Ovary (tissue), 9 donors: Measurements from ENCODE around the gene EEF1E1. TPM values are rescaled to one million over a fixed set of nuclear protein-coding genes. Genes with fewer than 3 reads are reported as not detected.

Experiments used
- DNase-seq, 5 donors: peaks; one replicate each; pipeline ENCODE4 v3.0.0-alpha.2; 2019 to 2020
- H3K27ac ChIP-seq, 2 donors: fragments of 200-600 bp; one replicate each; pipeline versions ENCODE4 v1.5.1 to v1.8.0; 2019 to 2022
- H3K27me3 ChIP-seq: fragments of 200-600 bp; one replicate; pipeline ENCODE4 v1.8.0; 2022
- H3K36me3 ChIP-seq: fragments of 200-600 bp; sonication (generic); one replicate; pipeline ENCODE4 v1.5.1; 2019
- H3K4me1 ChIP-seq: one replicate; pipeline ENCODE4 v1.8.1; 2013; ENCODE audit warnings: mild to moderate bottlenecking, moderate library complexity; ENCODE audit not compliant: insufficient read depth
- H3K4me3 ChIP-seq: fragments of 200-600 bp; sonication (generic); one replicate; pipeline ENCODE4 v1.5.1; 2017
- H3K9me3 ChIP-seq, 2 donors: fragments of 200-600 bp in 1 of 2; sonication (generic) in 1 of 2; one replicate each; pipeline versions ENCODE4 v1.5.1 to v1.8.1; 2013 to 2019; ENCODE audit warnings: mild to moderate bottlenecking in 1 of 2, moderate library complexity in 1 of 2
- CTCF ChIP-seq, 3 donors: fragments of 450-650 bp in 2 of 3; fragments of 200-600 bp in 1 of 3; IDR thresholded peaks; one replicate each; pipeline versions ENCODE4 v1.5.1 to v1.8.0; 2016 to 2022; ENCODE audit warnings: antibody characterized with exemption in 3 of 3, mild to moderate bottlenecking in 1 of 3
- EP300 ChIP-seq: sonication (generic); formaldehyde crosslinking; IDR thresholded peaks from one replicate; pipeline ENCODE4 v1.6.1; 2017; ENCODE audit warnings: antibody characterized with exemption
- POLR2A ChIP-seq: fragments of 450-650 bp; IDR thresholded peaks from one replicate; pipeline ENCODE4 v1.6.1; 2017; ENCODE audit warnings: antibody characterized with exemption, mild to moderate bottlenecking, moderate library complexity
- WGBS, 3 donors: extraction: QIAGEN DNeasy Blood & Tissue Kit in 1 of 3; methylation state at CpG; one replicate each; pipeline versions ENCODE4 v1.1.5 to v1.1.7; 2013 to 2017; 5-methylcytosine and 5-hydroxymethylcytosine counted together
- intact Hi-C, 4 donors: fragments of 100-400 bp; cut with DNase I; formaldehyde crosslinking; loops; one replicate each; pipeline versions ENCODE4 v1.11.0 to v1.15.1; 2022 to 2023
- polyA plus RNA-seq, 2 donors: library from polyadenylated mRNA; stranded (reverse); fragments of 200-250 nt in 1 of 2; fragments of 350-450 nt in 1 of 2; fragmentation: Illumina TruSeq in 1 of 2; extraction: RNeasy Lipid Tissue Mini Kit (QIAGEN cat#74804) in 1 of 2; gene quantifications; one replicate each; pipeline ENCODE4 v1.2.3, GENCODE V29; 2013 to 2014
- total RNA-seq, 7 donors: library from RNA; depleted of rRNA in 2 of 7; stranded (reverse); fragments of >200 nt in 2 of 7; fragmentation: NEBNext Ultra II Directional in 3 of 7; extraction: Animal tissue kit (Norgen Biotek cat#: 25700) in 3 of 7; gene quantifications; one replicate each; pipeline versions ENCODE4 v1.1.0 to v1.2.4, GENCODE V29; 2016 to 2023
- donor health status: DM: no; HTN: no; CAD: no; lungs with moderate emphysema.
- donor health status: DM: no; HTN: no; CAD: no.
- donor health status: Bipolar disorder and iron deficiency.
- donor health status: DM: yes; HTN: yes; CAD: no.
- donor health status: DM: no; HTN: no; CAD: no.
- donor health status: DM: yes; HTN: yes; CAD: no.

EEF1E1 gene
- total and polyA plus RNA-seq, 9 donors, result 13.1 to 30.1 (median 19.9) TPM

- no peak overlapping the region for H3K27ac ChIP-seq
- no peak overlapping the region for H3K4me3 ChIP-seq
- intact Hi-C loops, result no loop called here
- no peaks in the 10 kb centered on the region for H3K27me3 ChIP-seq
- no peaks in the 10 kb centered on the region for H3K4me1 ChIP-seq
- no peak for TF ChIP-seq POLR2A
- TF ChIP-seq CTCF (IDR thresholded peaks at IDR 0.05), result no peak
- no peak for TF ChIP-seq EP300
- no peak for DNase-seq
- 91 to 94% (median 92%) methylated on average over 2 of the region's 2 CpGs for WGBS, 3 donors
- H3K36me3 ChIP-seq, result no peaks in the 10 kb centered on the region
- H3K9me3 ChIP-seq, result no peaks in the 10 kb centered on the region
These were observed 24.4 kb downstream of the EEF1E1 start for GRCh38 chr6:8077991-8078390.

- intact Hi-C loops, result no loop called here
- H3K4me3 ChIP-seq, result no peak overlapping the region
- H3K27me3 ChIP-seq, result no peaks in the 10 kb centered on the region
- TF ChIP-seq POLR2A (no peak), EP300 (no peak), CTCF (IDR thresholded peaks at IDR 0.05) (no peak)
- H3K4me1 ChIP-seq, result no peaks in the 10 kb centered on the region
- WGBS, 3 donors, result 86 to 96% (median 92%) methylated on average over 3 of the region's 3 CpGs
- no peak for DNase-seq
- no peak overlapping the region for H3K27ac ChIP-seq
- no peaks in the 10 kb centered on the region for H3K36me3 ChIP-seq
- H3K9me3 ChIP-seq, result no peaks in the 10 kb centered on the region
These were observed 26.6 kb downstream of the EEF1E1 start for GRCh38 chr6:8075704-8076103.

- WGBS, 3 donors, result 94 to 95% (median 94%) methylated on average over 4 of the region's 4 CpGs
- no peak overlapping the region for H3K4me3 ChIP-seq
- no peak for DNase-seq
- intact Hi-C loops, result no loop called here
- H3K27me3 ChIP-seq, result no peaks in the 10 kb centered on the region
- no peak overlapping the region for H3K27ac ChIP-seq
- TF ChIP-seq CTCF (IDR thresholded peaks at IDR 0.05) (no peak), POLR2A (no peak), EP300 (no peak)
- H3K36me3 ChIP-seq, result no peaks in the 10 kb centered on the region
- H3K4me1 ChIP-seq, result no peaks in the 10 kb centered on the region
- no peaks in the 10 kb centered on the region for H3K9me3 ChIP-seq
These were observed 27.2 kb downstream of the EEF1E1 start for GRCh38 chr6:8075185-8075584.

- intact Hi-C loops, result no loop called here
- H3K27me3 ChIP-seq, result no peaks in the 10 kb centered on the region
- no peak overlapping the region for H3K27ac ChIP-seq
- H3K9me3 ChIP-seq, result no peaks in the 10 kb centered on the region
- no peaks in the 10 kb centered on the region for H3K4me1 ChIP-seq
- no peaks in the 10 kb centered on the region for H3K36me3 ChIP-seq
- H3K4me3 ChIP-seq, result no peak overlapping the region
- no peak for DNase-seq
- 39 to 60% (median 44%) methylated on average over 4 of the region's 4 CpGs for WGBS, 3 donors
- TF ChIP-seq POLR2A (no peak), EP300 (no peak), CTCF (IDR thresholded peaks at IDR 0.05) (no peak)
These were observed 28.1 kb downstream of the EEF1E1 start for GRCh38 chr6:8074213-8074612.

GRCh38 chr6:8073758-8074157 lies 28.6 kb downstream of the EEF1E1 start:
- H3K27ac ChIP-seq, result no peak overlapping the region
- TF ChIP-seq POLR2A (no peak), CTCF (IDR thresholded peaks at IDR 0.05) (no peak), EP300 (no peak)
- no peaks in the 10 kb centered on the region for H3K36me3 ChIP-seq
- no peaks in the 10 kb centered on the region for H3K27me3 ChIP-seq
- WGBS, 3 donors, result 54 to 75% (median 63%) methylated on average over 3 of the region's 3 CpGs
- intact Hi-C loops, result no loop called here
- DNase-seq, result no peak
- no peaks in the 10 kb centered on the region for H3K4me1 ChIP-seq
- H3K4me3 ChIP-seq, result no peak overlapping the region
- H3K9me3 ChIP-seq, result no peaks in the 10 kb centered on the region
